GM11168 (cell line): ENCODE results near the gene UNC5A.

Source experiments
- in situ Hi-C: fragments of 300-500 bp; cut with MboI; formaldehyde crosslinking; loops from one replicate; pipeline ENCODE4 v1.12.0; 2022; ENCODE audit warnings: low sequenced_read_pairs; ENCODE audit not compliant: unreplicated experiment

The UNC5A gene

DNA sequence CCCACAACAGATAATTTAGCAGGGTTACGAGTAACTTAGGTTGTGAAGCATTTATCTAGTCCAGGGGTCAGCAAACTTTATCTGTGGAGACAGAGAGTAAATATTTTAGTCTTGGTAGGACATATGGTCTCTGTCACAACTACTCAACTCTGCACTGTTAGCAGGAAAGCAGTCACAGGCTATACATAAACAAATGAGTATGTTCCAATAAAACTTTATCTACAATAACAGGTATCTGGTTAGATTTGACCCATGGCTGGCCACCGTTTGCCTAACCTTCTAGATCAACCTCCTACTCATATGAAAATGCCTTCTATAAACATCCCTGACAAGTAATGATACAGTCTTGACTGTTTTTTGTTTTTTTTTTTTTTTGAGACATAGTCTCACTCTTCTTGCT, 101.8 kb downstream of the UNC5A start:
- in situ Hi-C loops = no loop called here

DNA sequence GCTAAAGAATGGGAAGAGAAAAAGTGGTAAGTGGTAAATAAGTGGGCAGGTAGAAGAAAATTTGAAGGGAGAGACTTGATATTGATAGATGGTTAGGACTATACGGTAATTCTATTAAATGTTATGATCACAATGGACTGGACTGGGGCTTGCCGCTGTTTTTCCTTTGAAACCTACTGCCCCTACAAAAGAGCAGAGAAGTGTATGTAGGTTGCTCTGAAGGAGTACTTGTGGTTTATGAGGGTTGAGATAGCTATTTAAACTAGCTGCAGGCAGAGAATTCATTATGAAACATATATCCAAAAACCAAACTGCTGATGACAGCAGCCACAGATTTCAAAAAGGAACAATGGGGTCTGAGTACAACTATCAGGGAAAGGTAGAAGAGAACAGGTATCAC, 105.5 kb downstream of the UNC5A start:
- in situ Hi-C loops = no loop called here

DNA sequence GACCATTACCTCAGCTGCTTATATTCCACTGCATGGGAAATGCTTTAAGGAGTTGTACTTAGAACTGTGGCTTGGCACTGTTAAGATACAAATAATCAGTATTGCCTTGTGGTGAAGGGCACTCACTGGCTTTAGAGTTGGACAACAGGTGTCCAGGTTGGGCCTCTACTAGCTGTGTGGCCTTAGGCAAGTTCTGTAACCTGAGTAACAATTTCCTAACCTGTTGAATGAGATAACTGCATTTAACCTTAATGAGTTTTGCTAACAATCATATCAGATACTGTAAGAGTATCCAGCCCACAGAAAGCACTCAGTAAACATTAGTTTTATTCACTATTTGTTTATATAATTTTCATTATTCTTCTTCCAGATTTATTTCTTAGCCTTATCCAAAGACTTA, 106.0 kb downstream of the UNC5A start:
- in situ Hi-C loops = no loop called here

DNA sequence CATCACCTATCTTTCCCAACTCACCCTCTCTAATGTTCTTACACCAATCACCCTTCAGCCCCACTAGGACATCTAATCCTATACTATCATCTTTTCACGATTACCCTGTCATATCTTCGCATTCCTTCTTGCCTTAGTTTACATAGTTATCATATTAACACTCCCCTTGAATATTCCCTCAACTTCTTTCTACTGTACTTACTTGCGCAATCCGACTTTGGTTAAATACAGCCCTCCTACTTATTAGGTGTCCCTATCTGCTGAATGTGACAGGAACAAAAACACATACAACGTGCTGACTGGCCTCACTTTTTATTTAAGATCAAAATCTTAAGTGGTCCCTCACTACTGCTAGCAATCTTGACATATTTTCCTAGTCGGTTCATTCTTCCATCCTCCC, 108.3 kb downstream of the UNC5A start:
- in situ Hi-C loops = no loop called here

DNA sequence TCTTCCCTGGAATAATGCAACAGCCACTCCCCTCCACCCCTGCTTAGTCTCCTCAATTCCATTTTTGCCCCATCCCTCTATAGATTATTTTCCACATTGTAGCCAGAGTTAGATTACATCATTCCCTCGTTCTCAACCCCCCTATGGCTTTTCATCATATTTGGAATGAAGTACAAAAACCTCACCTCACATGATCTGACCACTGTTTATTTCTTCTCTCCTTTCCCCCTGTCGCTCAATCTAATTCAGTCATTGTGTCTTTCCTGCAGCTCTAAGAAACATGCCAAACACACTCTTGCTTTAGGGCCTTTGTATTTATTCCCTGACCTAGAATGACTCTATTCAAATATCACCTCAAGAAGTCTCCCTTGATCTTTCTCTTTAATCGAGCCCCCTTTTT, 111.4 kb downstream of the UNC5A start:
- in situ Hi-C loops = no loop called here

DNA sequence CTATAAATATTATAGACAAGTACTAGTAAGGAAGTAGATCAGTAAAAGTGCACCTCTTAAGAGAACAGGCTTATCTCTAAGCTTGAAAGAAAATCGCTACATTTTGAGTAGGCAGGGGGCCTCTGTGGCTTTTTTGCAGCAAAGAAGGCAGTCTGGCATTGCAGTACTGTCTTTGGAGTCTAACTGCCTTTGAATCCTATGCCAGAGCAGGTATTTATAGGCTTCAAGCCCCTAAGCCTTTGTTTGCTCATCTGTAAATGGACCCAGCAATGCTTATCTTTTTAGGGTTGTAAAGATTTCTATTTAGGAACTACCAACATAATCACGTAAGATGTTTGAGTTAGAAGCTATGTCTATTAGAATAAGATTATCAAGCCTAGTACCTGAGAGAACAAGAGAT, 112.5 kb downstream of the UNC5A start:
- in situ Hi-C loops = no loop called here

DNA sequence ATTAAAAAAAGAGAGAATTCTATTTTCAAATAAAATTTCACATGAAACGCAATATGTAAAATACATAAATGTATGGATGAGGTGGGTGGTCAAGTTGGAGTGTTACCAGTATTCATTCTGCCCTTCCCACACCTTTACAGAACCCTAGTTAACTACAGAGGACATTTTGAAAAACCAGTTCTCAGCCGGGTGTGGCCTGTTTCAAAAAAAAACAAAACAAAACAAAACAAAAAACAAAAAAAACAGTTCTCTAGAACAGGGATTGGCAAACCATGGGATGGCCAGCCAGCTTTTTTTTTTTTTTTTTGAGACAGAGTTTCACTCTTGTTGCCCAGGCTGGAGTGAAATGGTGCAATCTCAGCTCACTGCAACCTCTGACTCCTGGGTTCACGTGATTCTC, 117.2 kb downstream of the UNC5A start:
- in situ Hi-C loops = no loop called here

DNA sequence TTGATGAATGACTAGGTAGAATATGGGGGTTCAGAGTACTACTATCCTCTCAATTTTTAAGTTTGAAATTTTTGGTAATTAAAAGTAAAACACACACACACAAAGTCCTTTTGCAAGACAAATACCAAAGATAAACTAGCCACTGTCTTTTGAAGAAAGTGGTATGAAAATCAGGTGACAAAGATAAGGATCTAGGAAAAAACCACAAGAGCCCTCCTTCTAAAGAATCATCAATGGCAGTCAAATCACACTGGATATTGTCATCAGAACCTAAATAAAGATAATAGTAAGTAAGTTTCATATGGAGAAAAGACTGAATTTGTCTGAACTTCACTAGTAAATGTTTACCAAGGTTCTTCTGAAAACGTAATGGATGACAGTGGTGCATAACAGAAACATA, 119.3 kb downstream of the UNC5A start:
- in situ Hi-C loops = no loop called here
